Measurements from ENCODE around the gene KCNV2.

DNA sequence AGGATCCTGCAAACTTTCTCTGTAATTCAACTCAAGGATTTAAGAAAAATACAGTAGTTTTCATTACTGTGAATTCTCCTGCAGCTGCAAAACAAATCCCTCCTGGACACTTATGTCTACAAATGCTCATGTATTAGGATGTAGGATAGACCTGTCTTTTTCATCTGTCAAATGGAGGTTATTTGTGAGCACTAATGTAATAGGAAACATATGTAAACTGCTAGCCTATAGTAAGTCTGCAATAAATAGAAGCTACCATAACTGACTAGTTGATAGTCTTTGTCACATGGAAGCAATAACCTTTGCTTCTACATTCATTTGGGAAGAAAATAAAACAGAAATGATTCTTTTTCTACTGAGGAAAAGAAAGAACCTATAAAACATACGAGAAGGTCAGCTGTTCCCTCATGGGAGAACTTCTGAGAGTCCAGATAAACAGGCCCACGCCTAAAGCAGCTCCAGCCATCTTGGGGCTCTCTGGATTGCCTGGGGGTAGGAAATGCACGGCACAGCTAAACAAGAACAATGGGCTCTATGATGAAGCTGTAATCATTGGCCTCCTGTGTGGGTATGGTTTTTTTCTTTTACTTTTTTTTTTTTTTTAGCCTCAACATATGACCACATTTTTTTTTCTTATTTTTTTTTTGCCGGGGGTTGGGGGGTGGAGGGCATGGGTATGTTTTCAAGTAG is 6.2 kb downstream of the KCNV2 start:
- TF ChIP-seq POLR2A (IDR thresholded peaks at IDR 0.05) = no peak
- TF ChIP-seq, protein P1, sequence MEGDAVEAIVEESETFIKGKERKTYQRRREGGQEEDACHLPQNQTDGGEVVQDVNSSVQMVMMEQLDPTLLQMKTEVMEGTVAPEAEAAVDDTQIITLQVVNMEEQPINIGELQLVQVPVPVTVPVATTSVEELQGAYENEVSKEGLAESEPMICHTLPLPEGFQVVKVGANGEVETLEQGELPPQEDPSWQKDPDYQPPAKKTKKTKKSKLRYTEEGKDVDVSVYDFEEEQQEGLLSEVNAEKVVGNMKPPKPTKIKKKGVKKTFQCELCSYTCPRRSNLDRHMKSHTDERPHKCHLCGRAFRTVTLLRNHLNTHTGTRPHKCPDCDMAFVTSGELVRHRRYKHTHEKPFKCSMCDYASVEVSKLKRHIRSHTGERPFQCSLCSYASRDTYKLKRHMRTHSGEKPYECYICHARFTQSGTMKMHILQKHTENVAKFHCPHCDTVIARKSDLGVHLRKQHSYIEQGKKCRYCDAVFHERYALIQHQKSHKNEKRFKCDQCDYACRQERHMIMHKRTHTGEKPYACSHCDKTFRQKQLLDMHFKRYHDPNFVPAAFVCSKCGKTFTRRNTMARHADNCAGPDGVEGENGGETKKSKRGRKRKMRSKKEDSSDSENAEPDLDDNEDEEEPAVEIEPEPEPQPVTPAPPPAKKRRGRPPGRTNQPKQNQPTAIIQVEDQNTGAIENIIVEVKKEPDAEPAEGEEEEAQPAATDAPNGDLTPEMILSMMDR (IDR thresholded peaks at IDR 0.05) = no peak

All from adrenal gland (tissue), 5 donors.